CD14-positive monocyte (primary cell): ENCODE measurements around the gene ATXN1. TPM values are rescaled to one million over a fixed set of nuclear protein-coding genes. Genes with fewer than 3 reads are reported as not detected.

Experiments
- DNase-seq, 3 donors: peaks; one replicate each; pipeline ENCODE4 v3.0.0-alpha.2; 2011 to 2022
- H2AFZ ChIP-seq: 2 replicates; pipeline ENCODE4 v1.6.0; 2012; ENCODE audit warnings: mild to moderate bottlenecking, low read depth, low read length, inconsistent platforms; ENCODE audit not compliant: insufficient read depth, poor library complexity, severe bottlenecking
- H3K27ac ChIP-seq, 2 donors: 1 replicate in 1 of 2; 2 replicates in 1 of 2; pipeline ENCODE4 v1.5.1; 2012 to 2013; ENCODE audit warnings: low read length in 2 of 2, control low read depth in 1 of 2, inconsistent platforms in 1 of 2, low read depth in 1 of 2, mild to moderate bottlenecking in 1 of 2
- H3K27me3 ChIP-seq, 2 donors: one replicate each; pipeline versions ENCODE4 v1.6.0 to v1.6.1; 2011 to 2013; ENCODE audit warnings: low read length in 2 of 2; ENCODE audit not compliant: control insufficient read depth in 2 of 2, insufficient read depth in 2 of 2
- H3K36me3 ChIP-seq, 2 donors: replicated peaks in 1 of 2; 1 replicate in 1 of 2; 2 replicates in 1 of 2; pipeline versions ENCODE4 v1.5.1 to v1.6.1; 2012 to 2013; ENCODE audit warnings: low read length in 2 of 2, control low read depth in 1 of 2, inconsistent platforms in 1 of 2, mild to moderate bottlenecking in 1 of 2; ENCODE audit not compliant: insufficient read depth in 2 of 2, control insufficient read depth in 1 of 2
- H3K4me1 ChIP-seq, 2 donors: 1 replicate in 1 of 2; 2 replicates in 1 of 2; pipeline versions ENCODE4 v1.5.1 to v1.6.1; 2012 to 2013; ENCODE audit warnings: low read length in 2 of 2, control low read depth in 1 of 2, inconsistent platforms in 1 of 2, mild to moderate bottlenecking in 1 of 2, moderate library complexity in 1 of 2; ENCODE audit not compliant: insufficient read depth in 2 of 2, control insufficient read depth in 1 of 2
- H3K4me2 ChIP-seq: replicated peaks from 2 replicates; pipeline ENCODE3; 2012; ENCODE audit warnings: low read length, moderate library complexity, mild to moderate bottlenecking; ENCODE audit not compliant: poor library complexity, severe bottlenecking; ENCODE audit errors: extremely low read depth
- H3K4me3 ChIP-seq, 3 experiments: fragments of 200-600 bp in 1 of 3; sonication (generic) in 1 of 3; replicated peaks in 1 of 3; 1 replicate in 2 of 3; 2 replicates in 1 of 3; pipeline ENCODE4 v1.5.1; 2011 to 2013; ENCODE audit warnings: low read length in 3 of 3, mild to moderate bottlenecking in 3 of 3, control low read depth in 2 of 3, low read depth in 2 of 3, inconsistent platforms in 1 of 3, moderate library complexity in 1 of 3
- H3K79me2 ChIP-seq: 2 replicates; pipeline ENCODE4 v1.6.0; 2012; ENCODE audit warnings: mild to moderate bottlenecking, control low read depth, inconsistent platforms, low read length, moderate library complexity; ENCODE audit not compliant: insufficient read depth
- H3K9ac ChIP-seq: 2 replicates; pipeline ENCODE4 v1.6.0; 2017; ENCODE audit warnings: low read length, mild to moderate bottlenecking; ENCODE audit not compliant: insufficient read depth, poor library complexity, severe bottlenecking
- H3K9me3 ChIP-seq, 2 donors: replicated peaks in 1 of 2; 1 replicate in 1 of 2; 2 replicates in 1 of 2; pipeline versions ENCODE4 v1.5.1 to v1.6.1; 2012 to 2013; ENCODE audit warnings: low read length in 2 of 2, control low read depth in 1 of 2; ENCODE audit not compliant: control insufficient read depth in 1 of 2, insufficient read depth in 1 of 2
- H4K20me1 ChIP-seq: 2 replicates; pipeline ENCODE4 v1.6.0; 2012; ENCODE audit warnings: mild to moderate bottlenecking, low read length, control low read depth, moderate library complexity; ENCODE audit not compliant: insufficient read depth
- H3K27ac Mint-ChIP-seq, 7 donors: one replicate each; pipeline ENCODE4 v1.8.0; 2020; ENCODE audit warnings: mild to moderate bottlenecking in 7 of 7, mixed read lengths in 7 of 7, moderate library complexity in 6 of 7, inconsistent platforms in 2 of 7
- H3K27me3 Mint-ChIP-seq, 3 donors: one replicate each; pipeline ENCODE4 v1.8.0; 2021 to 2022; ENCODE audit warnings: low read depth in 3 of 3, mild to moderate bottlenecking in 3 of 3, mixed read lengths in 3 of 3, moderate library complexity in 3 of 3, inconsistent platforms in 1 of 3
- H3K36me3 Mint-ChIP-seq, 2 donors: one replicate each; pipeline ENCODE4 v1.8.0; 2020; ENCODE audit warnings: mixed read lengths in 2 of 2, inconsistent platforms in 1 of 2, mild to moderate bottlenecking in 1 of 2
- H3K4me1 Mint-ChIP-seq: one replicate; pipeline ENCODE4 v1.8.0; 2020; ENCODE audit warnings: mild to moderate bottlenecking, mixed read lengths
- H3K4me3 Mint-ChIP-seq, 2 donors: one replicate each; pipeline ENCODE4 v1.8.0; 2020; ENCODE audit warnings: mild to moderate bottlenecking in 2 of 2, mixed read lengths in 2 of 2, moderate library complexity in 1 of 2
- H3K9me3 Mint-ChIP-seq, 7 donors: one replicate each; pipeline ENCODE4 v1.8.0; 2020 to 2022; ENCODE audit warnings: mixed read lengths in 7 of 7, mild to moderate bottlenecking in 6 of 7, moderate library complexity in 6 of 7, inconsistent platforms in 2 of 7
- CTCF ChIP-seq: fragments of 200-600 bp; IDR thresholded peaks from one replicate; pipeline ENCODE4 v1.8.0; 2022; ENCODE audit warnings: antibody characterized with exemption, mild to moderate bottlenecking
- WGBS: methylation state at CpG from one replicate; pipeline ENCODE4 v1.1.5; 2013; ENCODE audit warnings: missing lambda C conversion rate; ENCODE audit not compliant: insufficient coverage; 5-methylcytosine and 5-hydroxymethylcytosine counted together
- intact Hi-C, 2 donors: fragments of 100-400 bp; cut with micrococcal nuclease; formaldehyde crosslinking; loops; one replicate each; pipeline versions ENCODE4 v1.15.0 to v1.15.1; 2023
- polyA plus RNA-seq, 3 donors: library from polyadenylated mRNA; depleted of rRNA in 1 of 3; unstranded in 2 of 3; stranded (reverse) in 1 of 3; fragments of 300-500 nt in 2 of 3; fragments of >200 nt in 1 of 3; fragmentation: Illumina TruSeq in 2 of 3; gene quantifications; 1 replicate in 2 of 3; 2 replicates in 1 of 3; pipeline ENCODE4 v1.2.3, GENCODE V29; 2012 to 2021

The ATXN1 gene
- polyA plus RNA-seq, 3 donors: 8.8 to 19.1 (median 10.9) TPM

- H3K36me3 ChIP-seq: peaks cover 2 to 19% of the 10 kb centered on the region in 2 donors
- H2AFZ ChIP-seq: no peak overlapping the region
- intact Hi-C loops: no loop called here
- 100% methylated on average over 1 of the region's 2 CpGs for WGBS
- no peaks in the 10 kb centered on the region for H3K9me3 ChIP-seq
- no peak overlapping the region for H3K9ac ChIP-seq
- H4K20me1 ChIP-seq: peaks cover 51% of the 10 kb centered on the region
- Mint-ChIP-seq H3K27ac (peak overlapping the region in 1 of 7 donors; percentile 4), H3K27me3 (no peaks in the 10 kb centered on the region), H3K4me3 (no peak overlapping the region), H3K9me3 (no peaks in the 10 kb centered on the region), H3K36me3 (peaks cover 19 to 20% of the 10 kb centered on the region in 2 donors), H3K4me1 (peaks cover 25% of the 10 kb centered on the region)
- no peak overlapping the region for H3K27ac ChIP-seq
- H3K4me2 ChIP-seq: no peak overlapping the region
- DNase-seq: no peak
- H3K4me1 ChIP-seq: peaks cover 3 to 9% of the 10 kb centered on the region in 2 donors
- H3K79me2 ChIP-seq: no peaks in the 10 kb centered on the region
- no peaks in the 10 kb centered on the region for H3K27me3 ChIP-seq
- no peak overlapping the region for H3K4me3 ChIP-seq
- no peak for TF ChIP-seq CTCF
Observed at GRCh38 chr6:16490616-16491015, 270.6 kb downstream of the ATXN1 start.

- no peak overlapping the region for H3K9ac ChIP-seq
- Mint-ChIP-seq H3K9me3 (no peaks in the 10 kb centered on the region), H3K4me1 (peaks cover 16% of the 10 kb centered on the region), H3K27ac (peak overlapping the region in 1 of 7 donors; percentile 10), H3K36me3 (peaks cover 35 to 38% of the 10 kb centered on the region in 2 donors), H3K27me3 (no peaks in the 10 kb centered on the region), H3K4me3 (no peak overlapping the region)
- H4K20me1 ChIP-seq: peaks cover 36% of the 10 kb centered on the region
- H3K4me3 ChIP-seq: no peak overlapping the region
- no peaks in the 10 kb centered on the region for H3K79me2 ChIP-seq
- intact Hi-C loops: no loop called here
- no peak for DNase-seq
- H3K27me3 ChIP-seq: no peaks in the 10 kb centered on the region
- peaks cover 14 to 38% of the 10 kb centered on the region in 2 donors for H3K36me3 ChIP-seq
- 50% methylated on average over 2 of the region's 2 CpGs for WGBS
- no peaks in the 10 kb centered on the region for H3K4me1 ChIP-seq
- no peak overlapping the region for H2AFZ ChIP-seq
- no peak overlapping the region for H3K4me2 ChIP-seq
- H3K9me3 ChIP-seq: no peaks in the 10 kb centered on the region
- no peak overlapping the region for H3K27ac ChIP-seq
- no peak for TF ChIP-seq CTCF
Observed at GRCh38 chr6:16488813-16489212, 272.4 kb downstream of the ATXN1 start.
